Stimulated activated memory B cell treated with anti-CD40 and anti-IgM and Interleukin-4, amounts not matched to agents 10 μg/mL and 1 μg/mL and 100 μg/mL, for 72 hours (primary cell): Measurements from ENCODE around the gene ELL3.

Source experiments
- ATAC-seq: fragments of 150-1000 bp; cut with Tn5 transposase; 2 replicates; pipeline ENCODE4 v1.10.0; 2021
- H3K27ac Mint-ChIP-seq: one replicate; pipeline ENCODE4 v1.8.0; 2022; ENCODE audit warnings: mild to moderate bottlenecking, mixed read lengths
- H3K27me3 Mint-ChIP-seq: one replicate; pipeline ENCODE4 v1.8.0; 2022; ENCODE audit warnings: mixed read lengths
- H3K36me3 Mint-ChIP-seq: one replicate; pipeline ENCODE4 v1.8.0; 2022; ENCODE audit warnings: mixed read lengths
- H3K4me1 Mint-ChIP-seq: one replicate; pipeline ENCODE4 v1.8.0; 2022; ENCODE audit warnings: mixed read lengths
- H3K4me3 Mint-ChIP-seq: one replicate; pipeline ENCODE4 v1.8.0; 2022; ENCODE audit warnings: mild to moderate bottlenecking, moderate library complexity, mixed read lengths
- H3K9me3 Mint-ChIP-seq: one replicate; pipeline ENCODE4 v1.8.0; 2022; ENCODE audit warnings: mixed read lengths

The ELL3 gene

GRCh38 chr15:43795997-43796396 lies 19.2 kb upstream of the ELL3 start:
- Mint-ChIP-seq H3K4me1 (peaks cover 71% of the 10 kb centered on the region), H3K27ac (no peak overlapping the region)

GRCh38 chr15:43795197-43795596 lies 18.4 kb upstream of the ELL3 start:
- no peak for ATAC-seq
- no peak overlapping the region for H3K27ac Mint-ChIP-seq
- peaks cover 69% of the 10 kb centered on the region for H3K36me3 Mint-ChIP-seq

More at GRCh38 chr15:43795997-43796396, 19.2 kb upstream of the ELL3 start:
- no peak for ATAC-seq
- Mint-ChIP-seq H3K36me3 (peaks cover 75% of the 10 kb centered on the region), H3K4me3 (no peak overlapping the region), H3K27me3 (no peaks in the 10 kb centered on the region), H3K9me3 (no peaks in the 10 kb centered on the region)

GRCh38 chr15:43794269-43795037 lies 17.7 kb upstream of the ELL3 start:
- H3K9me3 Mint-ChIP-seq, result no peaks in the 10 kb centered on the region
- H3K27ac Mint-ChIP-seq, result peak overlapping the region; percentile 99
- no peaks in the 10 kb centered on the region for H3K27me3 Mint-ChIP-seq
- H3K36me3 Mint-ChIP-seq, result peaks cover 62% of the 10 kb centered on the region
- H3K4me1 Mint-ChIP-seq, result peaks cover 67% of the 10 kb centered on the region
- H3K4me3 Mint-ChIP-seq, result peak overlapping the region; percentile 59
- no peak for ATAC-seq

More at GRCh38 chr15:43795197-43795596, 18.4 kb upstream of the ELL3 start:
- Mint-ChIP-seq H3K9me3 (no peaks in the 10 kb centered on the region), H3K27me3 (no peaks in the 10 kb centered on the region), H3K4me1 (peaks cover 68% of the 10 kb centered on the region), H3K4me3 (no peak overlapping the region)

- Mint-ChIP-seq H3K27ac (peak overlapping the region; percentile 99), H3K4me3 (peak overlapping the region; percentile 97), H3K27me3 (no peaks in the 10 kb centered on the region), H3K9me3 (no peaks in the 10 kb centered on the region), H3K36me3 (peaks cover 55% of the 10 kb centered on the region), H3K4me1 (peaks cover 67% of the 10 kb centered on the region)
- no peak for ATAC-seq
Observed at GRCh38 chr15:43793647-43794046, 16.9 kb upstream of the ELL3 start.

GRCh38 chr15:43792761-43793476 lies 16.2 kb upstream of the ELL3 start:
- Mint-ChIP-seq H3K9me3 (no peaks in the 10 kb centered on the region), H3K27me3 (no peaks in the 10 kb centered on the region), H3K36me3 (peaks cover 49% of the 10 kb centered on the region), H3K27ac (peak overlapping the region; percentile 99), H3K4me1 (peaks cover 64% of the 10 kb centered on the region), H3K4me3 (peak overlapping the region; percentile 97)
- ATAC-seq, result no peak

GRCh38 chr15:43791993-43792760 lies 15.4 kb upstream of the ELL3 start, which contains the start of gene SERF2:
Gene SERF2, plus strand, starts transcription at chr15:43792320. Its CDS starts 57 bp downstream, at chr15:43792377.
- ATAC-seq, result peak; percentile 96
- Mint-ChIP-seq H3K36me3 (peaks cover 43% of the 10 kb centered on the region), H3K4me3 (peak within 1 kb of the TSS; percentile 97), H3K9me3 (no peaks in the 10 kb centered on the region), H3K27me3 (no peaks in the 10 kb centered on the region), H3K4me1 (peaks cover 64% of the 10 kb centered on the region), H3K27ac (peak within 1 kb of the TSS; percentile 99)

- Mint-ChIP-seq H3K9me3 (no peaks in the 10 kb centered on the region), H3K36me3 (peaks cover 20% of the 10 kb centered on the region), H3K4me3 (peak overlapping the region; percentile 37), H3K4me1 (peaks cover 44% of the 10 kb centered on the region), H3K27me3 (peaks cover 11% of the 10 kb centered on the region), H3K27ac (peak overlapping the region; percentile 84)
- peak; percentile 44 for ATAC-seq
Observed at GRCh38 chr15:43789409-43789808, 12.6 kb upstream of the ELL3 start.

GRCh38 chr15:43779016-43779415 lies 2.2 kb upstream of the ELL3 start:
- no peak for ATAC-seq
- H3K27me3 Mint-ChIP-seq, result peaks cover 11% of the 10 kb centered on the region
- no peak overlapping the region for H3K4me3 Mint-ChIP-seq
- H3K9me3 Mint-ChIP-seq, result no peaks in the 10 kb centered on the region
- peaks cover 38% of the 10 kb centered on the region for H3K4me1 Mint-ChIP-seq
- H3K27ac Mint-ChIP-seq, result no peak overlapping the region
- peaks cover 18% of the 10 kb centered on the region for H3K36me3 Mint-ChIP-seq

GRCh38 chr15:43777267-43777914 lies 625 bp upstream of the ELL3 start:
- Mint-ChIP-seq H3K27ac (peak overlapping the region; percentile 93), H3K27me3 (peaks cover under 1% of the 10 kb centered on the region), H3K4me3 (peak overlapping the region; percentile 87), H3K9me3 (no peaks in the 10 kb centered on the region), H3K4me1 (peaks cover 38% of the 10 kb centered on the region), H3K36me3 (peaks cover 27% of the 10 kb centered on the region)
- peak; percentile 86 for ATAC-seq

GRCh38 chr15:43776101-43776717 lies 557 bp downstream of the ELL3 start:
- Mint-ChIP-seq H3K27ac (peak overlapping the region; percentile 93), H3K4me1 (peaks cover 31% of the 10 kb centered on the region), H3K36me3 (peaks cover 34% of the 10 kb centered on the region), H3K9me3 (no peaks in the 10 kb centered on the region), H3K27me3 (no peaks in the 10 kb centered on the region), H3K4me3 (peak overlapping the region; percentile 87)
- ATAC-seq, result peak; percentile 90

GRCh38 chr15:43775411-43775965 lies 1.3 kb downstream of the ELL3 start:
- H3K27me3 Mint-ChIP-seq, result no peaks in the 10 kb centered on the region
- ATAC-seq, result no peak
- H3K4me1 Mint-ChIP-seq, result peaks cover 31% of the 10 kb centered on the region
- peak overlapping the region; percentile 87 for H3K4me3 Mint-ChIP-seq
- no peaks in the 10 kb centered on the region for H3K9me3 Mint-ChIP-seq
- H3K36me3 Mint-ChIP-seq, result peaks cover 42% of the 10 kb centered on the region
- peak overlapping the region; percentile 93 for H3K27ac Mint-ChIP-seq

GRCh38 chr15:43774062-43774461 lies 2.7 kb downstream of the ELL3 start:
- Mint-ChIP-seq H3K27me3 (no peaks in the 10 kb centered on the region), H3K27ac (no peak overlapping the region), H3K4me1 (peaks cover 37% of the 10 kb centered on the region), H3K4me3 (no peak overlapping the region), H3K9me3 (no peaks in the 10 kb centered on the region), H3K36me3 (peaks cover 53% of the 10 kb centered on the region)
- ATAC-seq, result no peak

GRCh38 chr15:43772624-43773023 lies 4.1 kb downstream of the ELL3 start:
- no peak for ATAC-seq
- Mint-ChIP-seq H3K4me3 (no peak overlapping the region), H3K27me3 (no peaks in the 10 kb centered on the region), H3K4me1 (peaks cover 32% of the 10 kb centered on the region), H3K36me3 (peaks cover 58% of the 10 kb centered on the region), H3K27ac (no peak overlapping the region), H3K9me3 (no peaks in the 10 kb centered on the region)

- peaks cover 63% of the 10 kb centered on the region for H3K36me3 Mint-ChIP-seq
- no peaks in the 10 kb centered on the region for H3K27me3 Mint-ChIP-seq
- H3K4me1 Mint-ChIP-seq, result peaks cover 32% of the 10 kb centered on the region
- H3K27ac Mint-ChIP-seq, result no peak overlapping the region
- no peak overlapping the region for H3K4me3 Mint-ChIP-seq
- H3K9me3 Mint-ChIP-seq, result no peaks in the 10 kb centered on the region
- no peak for ATAC-seq
Observed at GRCh38 chr15:43771816-43772215, 5.0 kb downstream of the ELL3 start.
